Psoas muscle (tissue), 8 donors: Measurements from ENCODE around the gene KIRREL3. TPM values are rescaled to one million over a fixed set of nuclear protein-coding genes. Genes with fewer than 3 reads are reported as not detected.

Source experiments
- ATAC-seq, 4 donors: fragments of 200-7000 bp; cut with Tn5 transposase; one replicate each; pipeline ENCODE4 v1.9.1; 2020; ENCODE audit warnings: moderate library complexity in 3 of 4, mild to moderate bottlenecking in 2 of 4
- DNase-seq, 2 donors: peaks; one replicate each; pipeline ENCODE4 v3.0.0-alpha.2; 2020
- H3K27ac ChIP-seq: fragments of 200-600 bp; one replicate; pipeline ENCODE4 v1.8.0; 2022
- H3K27me3 ChIP-seq, 3 donors: fragments of 200-600 bp in 1 of 3; one replicate each; pipeline versions ENCODE4 v1.6.1 to v1.8.0; 2013 to 2022; ENCODE audit warnings: low read length in 2 of 3, mild to moderate bottlenecking in 2 of 3, moderate library complexity in 1 of 3; ENCODE audit not compliant: insufficient read depth in 3 of 3
- H3K36me3 ChIP-seq, 2 donors: fragments of 200-600 bp in 1 of 2; one replicate each; pipeline versions ENCODE4 v1.6.1 to v1.8.0; 2013 to 2022; ENCODE audit warnings: low read depth in 1 of 2, mild to moderate bottlenecking in 1 of 2, moderate library complexity in 1 of 2; ENCODE audit not compliant: insufficient read depth in 1 of 2
- H3K4me1 ChIP-seq: fragments of 200-600 bp; one replicate; pipeline ENCODE4 v1.8.0; 2022
- H3K4me3 ChIP-seq: fragments of 200-600 bp; one replicate; pipeline ENCODE4 v1.8.0; 2022; ENCODE audit warnings: mild to moderate bottlenecking
- H3K9me3 ChIP-seq: fragments of 200-600 bp; one replicate; pipeline ENCODE4 v1.8.0; 2022
- CTCF ChIP-seq: fragments of 200-600 bp; IDR thresholded peaks from one replicate; pipeline ENCODE4 v1.8.0; 2022; ENCODE audit warnings: antibody characterized with exemption
- WGBS, 3 donors: extraction: QIAGEN DNeasy Blood & Tissue Kit; methylation state at CpG; one replicate each; pipeline versions ENCODE4 v1.1.6 to v1.1.7; 2013; 5-methylcytosine and 5-hydroxymethylcytosine counted together
- intact Hi-C, 2 donors: fragments of 100-400 bp; cut with DNase I; formaldehyde crosslinking; loops; one replicate each; pipeline versions ENCODE4 v1.11.0 to v1.14.2; 2022
- polyA plus RNA-seq, 3 donors: library from polyadenylated mRNA; stranded (reverse); fragments of 200-250 nt; gene quantifications; one replicate each; pipeline ENCODE4 v1.2.3, GENCODE V29; 2013
- total RNA-seq, 4 donors: library from RNA; stranded (reverse); fragmentation: NEBNext Ultra II Directional in 2 of 4; extraction: Animal tissue kit (Norgen Biotek cat#: 25700) in 2 of 4; gene quantifications; one replicate each; pipeline versions ENCODE4 v1.2.1 to v1.2.4, GENCODE V29; 2021 to 2023
- donor health status: healthy with polysubstance abuse.
- donor health status: DM: no; HTN: no; CAD: no; lungs with moderate emphysema.
- donor health status: Bipolar disorder and iron deficiency.
- donor health status: healthy.
- donor health status: DM: yes; HTN: yes; CAD: no.
- donor health status: DM: no; HTN: no; CAD: no.
- donor health status: DM: no; HTN: no; CAD: no.
- donor health status: DM: yes; HTN: yes; CAD: no.

KIRREL3 gene
- total and polyA plus RNA-seq, 7 donors = 0.04 TPM; not detected in 6

- Histone ChIP-seq H3K27me3 (peaks cover 0 to 3% (median 0%) of the 10 kb centered on the region in 3 donors), H3K4me1 (no peaks in the 10 kb centered on the region), H3K27ac (no peak overlapping the region), H3K4me3 (no peak overlapping the region), H3K9me3 (no peaks in the 10 kb centered on the region), H3K36me3 (no peaks in the 10 kb centered on the region)
- no peak for TF ChIP-seq CTCF
- intact Hi-C loops = no loop called here
- DNase-seq (no peak), ATAC-seq (no peak)
- WGBS, 3 donors = 65 to 78% (median 74%) methylated on average over 5 of the region's 5 CpGs
Measured at GRCh38 chr11:126880872-126881271, 119.7 kb downstream of the KIRREL3 start.

- Histone ChIP-seq H3K36me3 (no peaks in the 10 kb centered on the region), H3K4me1 (no peaks in the 10 kb centered on the region), H3K9me3 (no peaks in the 10 kb centered on the region), H3K27ac (no peak overlapping the region), H3K27me3 (peaks cover 0 to 3% (median 0%) of the 10 kb centered on the region in 3 donors), H3K4me3 (no peak overlapping the region)
- intact Hi-C loops = no loop called here
- ATAC-seq = no peak
- DNase-seq = no peak
- TF ChIP-seq CTCF = no peak
Measured at GRCh38 chr11:126879516-126879915, 121.1 kb downstream of the KIRREL3 start.

GRCh38 chr11:126878913-126879482 lies 121.6 kb downstream of the KIRREL3 start:
- intact Hi-C loops = no loop called here
- ATAC-seq = no peak
- 35 to 38% (median 37%) methylated on average over 7 of the region's 7 CpGs for WGBS, 3 donors
- no peak for TF ChIP-seq CTCF
- no peak overlapping the region for H3K27ac ChIP-seq
- H3K9me3 ChIP-seq = no peaks in the 10 kb centered on the region
- peaks cover 0 to 3% (median 0%) of the 10 kb centered on the region in 3 donors for H3K27me3 ChIP-seq
- no peak overlapping the region for H3K4me3 ChIP-seq
- no peaks in the 10 kb centered on the region for H3K4me1 ChIP-seq
- no peaks in the 10 kb centered on the region for H3K36me3 ChIP-seq
- no peak for DNase-seq

GRCh38 chr11:126874831-126875230 lies 125.7 kb downstream of the KIRREL3 start:
- ATAC-seq (no peak), DNase-seq (no peak)
- no peaks in the 10 kb centered on the region for H3K4me1 ChIP-seq
- no peaks in the 10 kb centered on the region for H3K36me3 ChIP-seq
- H3K4me3 ChIP-seq = no peak overlapping the region
- intact Hi-C loops = no loop called here
- no peaks in the 10 kb centered on the region for H3K9me3 ChIP-seq
- TF ChIP-seq CTCF = no peak
- peaks cover 0 to 3% (median 0%) of the 10 kb centered on the region in 3 donors for H3K27me3 ChIP-seq
- H3K27ac ChIP-seq = no peak overlapping the region
- 43 to 51% (median 44%) methylated on average over 5 of the region's 5 CpGs for WGBS, 3 donors

GRCh38 chr11:126874276-126874675 lies 126.3 kb downstream of the KIRREL3 start:
- ATAC-seq (no peak), DNase-seq (no peak)
- H3K9me3 ChIP-seq = no peaks in the 10 kb centered on the region
- no peaks in the 10 kb centered on the region for H3K4me1 ChIP-seq
- TF ChIP-seq CTCF = no peak
- no peak overlapping the region for H3K27ac ChIP-seq
- peaks cover 0 to 3% (median 0%) of the 10 kb centered on the region in 3 donors for H3K27me3 ChIP-seq
- intact Hi-C loops = no loop called here
- 88% methylated on average over 3 of the region's 3 CpGs for whole genome bisulfite sequencing, 3 donors
- H3K36me3 ChIP-seq = no peaks in the 10 kb centered on the region
- H3K4me3 ChIP-seq = no peak overlapping the region
